Subcutaneous abdominal adipose tissue (tissue), 5 donors: ENCODE results near the gene FOLR1.

Experiments
- H3K27ac ChIP-seq: one replicate; pipeline ENCODE4 v1.7.0; 2013; ENCODE audit warnings: low read depth, mild to moderate bottlenecking, inconsistent platforms, low read length, moderate library complexity
- H3K27me3 ChIP-seq, 5 donors: one replicate each; pipeline ENCODE4 v1.7.0; 2013; ENCODE audit warnings: low read length in 5 of 5, inconsistent platforms in 1 of 5; ENCODE audit not compliant: control insufficient read depth in 5 of 5, insufficient read depth in 4 of 5
- H3K36me3 ChIP-seq, 5 donors: one replicate each; pipeline ENCODE4 v1.7.0; 2013; ENCODE audit warnings: low read length in 5 of 5; ENCODE audit not compliant: control insufficient read depth in 5 of 5, insufficient read depth in 5 of 5
- H3K4me1 ChIP-seq, 5 donors: one replicate each; pipeline ENCODE4 v1.7.0; 2013; ENCODE audit warnings: low read length in 5 of 5, mild to moderate bottlenecking in 3 of 5, moderate library complexity in 1 of 5; ENCODE audit not compliant: control insufficient read depth in 5 of 5, insufficient read depth in 5 of 5
- H3K4me3 ChIP-seq, 5 donors: one replicate each; pipeline ENCODE4 v1.7.0; 2013; ENCODE audit warnings: low read length in 5 of 5, low read depth in 1 of 5
- H3K9ac ChIP-seq, 5 donors: one replicate each; pipeline ENCODE4 v1.7.0; 2013; ENCODE audit warnings: low read length in 5 of 5, mild to moderate bottlenecking in 4 of 5, moderate library complexity in 3 of 5
- H3K9me3 ChIP-seq, 5 donors: one replicate each; pipeline ENCODE4 v1.7.0; 2013; ENCODE audit warnings: low read length in 5 of 5; ENCODE audit not compliant: control insufficient read depth in 5 of 5
- donor health status: healthy.
- donor health status: healthy.
- donor health status: healthy.
- donor health status: healthy.
- donor health status: healthy.

Gene FOLR1

DNA sequence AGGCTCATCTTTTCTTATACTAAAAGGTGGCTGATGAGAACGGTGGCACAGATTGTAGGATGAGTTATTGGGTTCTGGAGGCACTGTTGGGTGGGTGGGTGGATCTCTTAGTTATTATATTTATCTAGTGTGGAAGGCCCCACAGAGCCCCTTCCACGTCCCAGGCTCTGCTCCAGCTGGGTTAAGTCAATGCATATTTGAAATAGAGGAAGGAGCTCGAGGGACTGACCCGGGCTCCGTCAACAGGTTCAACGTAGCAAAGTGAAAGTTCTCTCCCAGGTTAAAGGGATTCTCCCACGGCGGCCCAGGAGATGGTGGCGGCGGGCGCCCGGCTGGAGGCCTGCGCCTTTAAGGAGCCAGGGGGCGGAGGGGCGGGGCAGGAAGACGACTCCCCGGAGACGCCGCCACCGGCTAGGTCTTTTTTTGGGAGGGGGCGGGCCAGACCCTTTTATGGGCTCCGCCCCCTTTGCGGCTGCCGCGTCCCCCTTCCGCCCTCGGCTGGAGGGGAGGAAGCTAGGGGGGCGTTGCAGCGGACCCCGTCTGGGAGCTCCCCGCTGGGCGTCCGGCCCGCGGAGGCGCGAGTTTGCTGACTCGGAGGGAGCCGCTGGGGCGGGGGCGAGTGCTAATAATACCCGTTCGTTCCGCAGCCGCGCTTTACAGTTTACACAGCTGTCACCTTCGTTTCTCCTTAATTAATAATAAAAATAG, 31.1 kb downstream of the FOLR1 start:
- Histone ChIP-seq H3K9me3 (no peaks in the 10 kb centered on the region), H3K36me3 (peaks cover 0 to 14% (median 6%) of the 10 kb centered on the region in 5 donors), H3K4me3 (peak overlapping the region; percentile 71 to 90 (median 76)), H3K4me1 (peaks cover 8 to 56% (median 40%) of the 10 kb centered on the region in 5 donors), H3K9ac (peak overlapping the region; percentile 10 to 88 (median 81)), H3K27me3 (no peaks in the 10 kb centered on the region), H3K27ac (peak overlapping the region; percentile 89)

DNA sequence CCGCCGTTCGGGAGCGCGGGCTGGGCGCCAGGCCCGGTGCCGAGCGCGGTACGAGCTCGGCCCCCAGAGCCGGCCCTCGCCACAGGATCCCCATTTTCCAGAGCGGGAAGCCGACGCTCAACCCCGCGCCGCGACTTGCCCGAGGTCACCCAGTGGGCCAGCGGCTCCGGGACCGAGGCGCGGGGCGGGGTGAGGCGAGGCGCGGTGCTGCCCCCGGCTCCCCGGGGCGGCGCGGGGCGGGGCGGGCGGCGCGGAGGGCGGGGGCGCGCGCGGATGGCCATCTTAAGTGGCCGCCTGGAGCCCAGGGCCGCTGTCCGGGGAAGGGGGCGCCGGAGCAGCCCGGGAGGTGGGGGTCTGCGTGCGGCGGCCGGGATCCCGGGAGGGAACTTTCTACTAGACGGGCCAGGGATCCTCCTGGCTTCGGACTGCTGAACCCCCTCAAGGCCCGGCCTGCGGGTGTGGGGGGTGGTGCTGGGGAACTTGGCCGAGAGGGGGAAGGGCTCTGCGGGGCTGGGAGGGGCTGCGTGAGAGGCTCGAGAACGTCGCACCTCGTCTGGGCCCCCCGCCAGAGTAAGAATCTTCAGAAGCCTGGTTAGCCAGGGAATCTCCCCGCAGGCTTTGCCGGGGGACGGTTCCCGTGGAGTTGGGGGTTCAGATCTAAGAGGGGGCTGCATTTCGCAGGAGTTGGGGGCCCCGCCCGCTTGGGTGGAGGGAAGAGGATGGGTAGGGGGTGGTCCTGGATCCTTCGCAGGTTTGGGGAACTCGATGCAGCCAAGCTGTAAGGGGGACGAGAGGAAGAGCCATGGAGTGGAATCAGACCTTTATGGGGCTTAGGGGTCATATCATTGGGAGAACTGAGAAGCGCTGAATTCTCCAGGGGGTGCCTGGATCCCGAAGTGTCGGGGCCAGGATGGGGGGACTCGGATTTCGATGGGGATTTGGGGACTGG, 31.9 kb downstream of the FOLR1 start:
- Histone ChIP-seq H3K27me3 (no peaks in the 10 kb centered on the region), H3K9ac (peak overlapping the region; percentile 38 to 91 (median 88)), H3K27ac (peak overlapping the region; percentile 89), H3K4me1 (peaks cover 8 to 52% (median 42%) of the 10 kb centered on the region in 5 donors), H3K36me3 (peaks cover 0 to 22% (median 14%) of the 10 kb centered on the region in 5 donors), H3K9me3 (no peaks in the 10 kb centered on the region), H3K4me3 (peak overlapping the region; percentile 83 to 95 (median 89))

GRCh38 chr11:72224564-72225410, 32.8 kb downstream of the FOLR1 start, which contains the start of gene INPPL1:
TSS of gene INPPL1 (plus strand) at chr11:72224767. CDS start at chr11:72224985, 218 bp downstream.
- Histone ChIP-seq H3K4me1 (peaks cover 8 to 52% (median 42%) of the 10 kb centered on the region in 5 donors), H3K9ac (peak within 1 kb of the TSS; percentile 38 to 91 (median 88)), H3K4me3 (peak within 1 kb of the TSS; percentile 83 to 95 (median 89))

DNA sequence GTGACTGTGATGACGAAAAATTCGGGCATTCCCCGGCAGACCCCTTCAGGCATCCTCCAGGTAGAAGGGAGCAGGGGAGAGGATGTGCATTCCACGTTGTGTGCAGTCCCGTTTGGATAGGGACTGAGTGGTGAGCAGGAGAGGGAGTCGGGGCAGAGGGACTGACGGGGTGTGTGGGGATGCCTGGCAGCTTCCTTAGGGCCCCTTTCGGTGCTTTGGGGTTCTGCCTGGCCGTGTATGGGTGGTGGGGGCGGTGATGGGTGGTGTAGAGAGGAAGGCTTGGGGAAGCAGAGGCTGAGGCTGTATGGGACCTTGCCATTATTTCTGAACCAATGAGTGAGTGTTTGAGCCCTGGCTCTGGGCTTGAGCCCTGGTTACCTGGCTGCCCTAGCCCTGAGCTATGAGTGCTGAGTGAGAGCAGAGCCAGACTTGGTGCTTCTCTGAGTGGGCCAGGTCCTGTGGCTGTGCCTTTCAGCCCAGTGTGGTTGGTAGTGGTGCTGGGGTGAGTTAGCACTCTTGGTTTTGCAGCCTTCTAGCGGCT, 33.5 kb downstream of the FOLR1 start:
- Histone ChIP-seq H3K36me3 (peaks cover 0 to 38% (median 30%) of the 10 kb centered on the region in 5 donors), H3K4me3 (peak overlapping the region; percentile 83 to 95 (median 84)), H3K9me3 (no peaks in the 10 kb centered on the region), H3K4me1 (peaks cover 8 to 52% (median 42%) of the 10 kb centered on the region in 5 donors), H3K9ac (peak overlapping the region in 4 of 5 donors; percentile 59 to 81 (median 72)), H3K27ac (peak overlapping the region; percentile 16), H3K27me3 (no peaks in the 10 kb centered on the region)

More at GRCh38 chr11:72224564-72225410, 32.8 kb downstream of the FOLR1 start, which contains the start of gene INPPL1:
- peaks cover 0 to 31% (median 23%) of the 10 kb centered on the region in 5 donors for H3K36me3 ChIP-seq
- H3K27me3 ChIP-seq, result no peaks in the 10 kb centered on the region
- no peaks in the 10 kb centered on the region for H3K9me3 ChIP-seq
- peak within 1 kb of the TSS; percentile 89 for H3K27ac ChIP-seq

DNA sequence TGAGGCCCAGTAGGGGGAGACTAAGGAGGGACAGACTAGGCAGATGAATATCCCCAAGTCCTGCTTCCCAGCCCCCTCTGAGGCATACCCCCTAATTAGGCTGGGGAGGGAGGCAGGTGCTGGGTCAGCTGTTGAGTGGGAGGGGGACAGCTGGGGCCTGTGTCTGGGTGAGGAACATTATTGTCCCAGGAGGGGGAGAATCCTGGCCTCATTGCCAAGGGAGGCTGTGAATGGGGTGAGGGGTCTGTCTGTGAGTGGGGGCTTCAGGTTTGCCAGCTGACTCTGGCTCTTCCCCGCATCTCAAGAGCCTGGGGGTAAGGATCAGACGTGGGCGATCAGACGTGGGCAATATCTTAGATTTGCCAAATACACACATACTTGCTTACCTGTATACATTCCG, 34.8 kb downstream of the FOLR1 start:
- H3K27me3 ChIP-seq, result no peaks in the 10 kb centered on the region
- peaks cover 0 to 50% (median 42%) of the 10 kb centered on the region in 5 donors for H3K36me3 ChIP-seq
- H3K27ac ChIP-seq, result no peak overlapping the region
- peak overlapping the region in 1 of 5 donors; percentile 38 for H3K9ac ChIP-seq
- H3K4me1 ChIP-seq, result peaks cover 8 to 53% (median 43%) of the 10 kb centered on the region in 5 donors
- H3K4me3 ChIP-seq, result no peak overlapping the region
- no peaks in the 10 kb centered on the region for H3K9me3 ChIP-seq

GRCh38 chr11:72227316-72228228, 35.6 kb downstream of the FOLR1 start:
- H3K4me3 ChIP-seq, result no peak overlapping the region
- no peaks in the 10 kb centered on the region for H3K27me3 ChIP-seq

GRCh38 chr11:72228229-72228843, 36.4 kb downstream of the FOLR1 start:
- Histone ChIP-seq H3K9me3 (no peaks in the 10 kb centered on the region), H3K27me3 (no peaks in the 10 kb centered on the region), H3K4me1 (peaks cover 5 to 54% (median 40%) of the 10 kb centered on the region in 5 donors), H3K27ac (no peak overlapping the region), H3K4me3 (no peak overlapping the region), H3K9ac (peak overlapping the region in 2 of 5 donors; percentile 35 to 66), H3K36me3 (peaks cover 0 to 67% (median 59%) of the 10 kb centered on the region in 5 donors)

More at GRCh38 chr11:72227316-72228228, 35.6 kb downstream of the FOLR1 start:
- Histone ChIP-seq H3K4me1 (peaks cover 5 to 51% (median 37%) of the 10 kb centered on the region in 5 donors), H3K9me3 (no peaks in the 10 kb centered on the region), H3K27ac (no peak overlapping the region), H3K36me3 (peaks cover 0 to 59% (median 51%) of the 10 kb centered on the region in 5 donors), H3K9ac (peak overlapping the region in 2 of 5 donors; percentile 35 to 66)

GRCh38 chr11:72228844-72229231, 36.9 kb downstream of the FOLR1 start:
- no peaks in the 10 kb centered on the region for H3K9me3 ChIP-seq
- H3K9ac ChIP-seq, result no peak overlapping the region
- H3K27me3 ChIP-seq, result no peaks in the 10 kb centered on the region
- H3K27ac ChIP-seq, result no peak overlapping the region
- peaks cover 5 to 58% (median 44%) of the 10 kb centered on the region in 5 donors for H3K4me1 ChIP-seq
- peaks cover 0 to 72% (median 64%) of the 10 kb centered on the region in 5 donors for H3K36me3 ChIP-seq
- no peak overlapping the region for H3K4me3 ChIP-seq
